GM23248 (cell line): ENCODE data around the gene MYOG.

Experiments
- EZH2 ChIP-seq: fragments of 200-600 bp; sonication (generic); IDR thresholded peaks from 2 replicates; pipeline ENCODE4 v1.6.1; 2018; ENCODE audit warnings: antibody characterized with exemption, mild to moderate bottlenecking; ENCODE audit not compliant: insufficient read depth, poor library complexity, severe bottlenecking
- EZH2phosphoT487 ChIP-seq: fragments of 200-600 bp; sonication (generic); IDR thresholded peaks from 2 replicates; pipeline ENCODE4 v1.6.1; 2018; ENCODE audit warnings: antibody characterized with exemption, moderate library complexity, mild to moderate bottlenecking, low read depth; ENCODE audit not compliant: insufficient read depth

GRCh38 chr1:203052601-203053000, 33.2 kb downstream of the MYOG start:
- TF ChIP-seq EZH2 (no peak), EZH2phosphoT487 (no peak)
